NB4 (cell line): Measurements from ENCODE around the gene EXD3.

Source experiments
- DNase-seq: peaks from one replicate; pipeline ENCODE4 v3.0.0; 2010; ENCODE audit warnings: low read depth
- H3K4me3 ChIP-seq: one replicate; pipeline ENCODE4 v1.5.1; 2011; ENCODE audit warnings: mild to moderate bottlenecking, low read depth, low read length, moderate library complexity
- CTCF ChIP-seq: IDR thresholded peaks from one replicate; pipeline ENCODE4 v1.5.1; 2012; ENCODE audit warnings: low read depth, low read length
- MYC ChIP-seq: IDR thresholded peaks from 2 replicates; pipeline ENCODE4 v1.6.1; 2011; ENCODE audit warnings: low read depth, low read length
- POLR2A ChIP-seq: IDR thresholded peaks from 2 replicates; pipeline ENCODE4 v1.6.1; 2011; ENCODE audit warnings: mild to moderate bottlenecking; ENCODE audit not compliant: insufficient read length; ENCODE audit errors: extremely low read depth
- TF ChIP-seq, protein P1 (sequence below): IDR thresholded peaks from 2 replicates; pipeline ENCODE4 v1.6.1; 2011; ENCODE audit warnings: low read depth, low read length

EXD3 gene

GRCh38 chr9:137370865-137371520 is 52.0 kb downstream of the EXD3 start:
- no peak overlapping the region for H3K4me3 ChIP-seq
- TF ChIP-seq MYC (no peak), POLR2A (no peak), CTCF (no peak)
- TF ChIP-seq, protein P1, sequence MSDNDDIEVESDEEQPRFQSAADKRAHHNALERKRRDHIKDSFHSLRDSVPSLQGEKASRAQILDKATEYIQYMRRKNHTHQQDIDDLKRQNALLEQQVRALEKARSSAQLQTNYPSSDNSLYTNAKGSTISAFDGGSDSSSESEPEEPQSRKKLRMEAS: no peak
- no peak for DNase-seq

GRCh38 chr9:137369911-137370764 is 52.8 kb downstream of the EXD3 start:
- no peak for TF ChIP-seq MYC
- TF ChIP-seq, protein P1: no peak
- TF ChIP-seq POLR2A: no peak
- no peak for TF ChIP-seq CTCF
- DNase-seq: no peak
- H3K4me3 ChIP-seq: no peak overlapping the region

DNA sequence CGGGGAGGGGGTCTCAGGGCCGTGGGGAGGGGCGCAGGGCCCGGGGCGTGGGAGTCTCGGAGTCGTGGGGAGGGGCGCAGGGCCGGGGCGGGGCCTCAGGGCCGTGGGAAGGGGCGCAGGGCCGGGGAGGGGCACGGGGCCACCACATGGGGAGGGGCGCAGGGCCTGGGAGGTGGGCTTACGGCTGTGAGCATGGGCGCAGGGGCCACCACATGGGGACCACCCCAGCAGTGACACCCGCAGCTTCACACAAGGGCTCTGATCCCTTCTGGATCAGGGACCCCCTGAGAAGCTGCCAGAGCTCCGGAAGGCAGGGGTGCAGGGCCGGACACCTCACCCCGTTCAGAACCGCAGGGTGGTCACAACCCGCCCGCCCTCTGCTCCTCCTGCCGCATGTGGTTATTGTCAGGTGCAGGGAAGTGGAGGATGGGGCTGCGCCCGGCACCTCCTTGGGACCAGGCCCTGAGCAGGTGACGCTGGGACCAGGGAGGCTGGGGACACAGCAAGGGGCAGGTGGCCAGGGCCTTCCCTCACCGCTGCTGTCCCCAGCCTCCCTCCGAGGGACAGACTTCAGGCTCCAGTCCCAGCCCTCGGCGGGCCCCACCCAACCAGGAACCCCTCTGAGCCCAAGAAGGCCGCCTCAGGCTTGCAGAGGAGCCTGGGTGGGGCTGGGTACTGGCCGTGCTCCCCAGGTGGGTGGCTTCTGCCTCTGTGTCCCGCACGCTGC is 53.7 kb downstream of the EXD3 start:
- DNase-seq: no peak
- H3K4me3 ChIP-seq: no peak overlapping the region
- TF ChIP-seq POLR2A (no peak), CTCF (no peak), MYC (no peak)
- TF ChIP-seq, protein P1: no peak

DNA sequence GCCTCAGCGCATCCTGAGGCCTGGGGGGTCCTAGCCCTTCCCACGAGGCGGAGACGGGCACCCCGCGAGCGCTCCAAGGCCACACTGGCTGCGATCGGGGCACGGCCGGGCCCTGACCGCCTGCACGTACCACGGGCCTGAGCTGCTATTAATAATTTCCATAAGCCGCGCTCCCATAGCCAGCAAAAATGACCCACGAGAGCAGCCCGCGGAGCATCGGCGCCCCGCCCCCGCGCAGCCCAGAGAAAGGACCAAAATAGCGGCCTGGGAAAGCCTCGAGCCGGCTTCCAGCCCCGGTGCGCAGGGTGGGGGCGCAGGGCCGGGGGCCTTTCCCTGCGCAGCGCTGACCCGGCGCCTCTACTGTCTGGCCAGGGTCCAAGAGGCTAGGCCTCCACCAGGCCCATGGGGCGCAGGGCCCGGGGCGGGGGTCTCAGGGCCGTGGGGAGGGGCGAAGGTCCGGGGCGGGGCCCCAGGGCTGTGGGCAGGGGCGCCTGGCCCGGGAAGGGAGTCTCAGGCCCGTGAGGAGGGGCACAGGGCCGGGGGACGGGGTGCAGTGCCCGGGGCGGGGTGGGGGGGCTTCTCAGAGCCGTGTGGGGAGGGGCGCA is 54.4 kb downstream of the EXD3 start:
- TF ChIP-seq POLR2A (no peak), CTCF (no peak), MYC (no peak)
- TF ChIP-seq, protein P1: no peak
- no peak overlapping the region for H3K4me3 ChIP-seq
- DNase-seq: no peak

GRCh38 chr9:137367506-137368430 is 55.2 kb downstream of the EXD3 start:
- TF ChIP-seq, protein P1: no peak
- no peak for TF ChIP-seq MYC
- no peak for TF ChIP-seq CTCF
- H3K4me3 ChIP-seq: no peak overlapping the region
- no peak for DNase-seq
